ENCODE results near the gene LINC00237.

DNA sequence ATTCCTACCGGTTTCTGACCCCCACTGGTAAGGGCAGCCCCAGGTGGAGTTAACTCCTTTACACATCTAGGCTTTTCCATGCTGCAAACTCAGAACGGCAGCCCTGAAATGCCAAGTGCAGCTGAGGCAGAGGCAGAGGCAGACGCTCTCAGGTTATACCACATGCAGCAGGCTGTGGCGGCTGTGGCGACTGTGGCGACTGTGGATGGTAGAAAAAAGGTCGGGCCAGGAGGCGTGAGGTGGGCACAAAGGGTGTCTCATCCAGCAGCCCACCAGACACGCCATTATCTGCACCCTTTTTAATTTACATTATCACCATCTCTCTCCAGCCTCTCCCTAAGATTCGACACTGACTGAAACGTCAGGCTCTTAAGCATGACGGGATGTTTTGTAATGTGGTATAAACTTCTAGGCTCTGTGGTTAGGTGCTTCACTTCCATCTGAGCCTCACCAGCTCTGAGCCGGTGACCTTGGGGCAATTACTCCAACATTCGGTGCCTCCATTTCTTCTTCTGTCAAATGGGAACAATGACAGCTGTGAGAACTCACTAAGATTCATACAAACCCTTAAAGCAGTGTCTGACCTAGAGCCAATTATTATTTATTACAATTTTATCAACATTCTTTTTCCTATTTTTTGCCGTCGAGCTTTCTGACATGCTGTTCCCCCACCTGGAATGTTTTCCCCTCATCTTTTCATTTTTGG lies 27.9 kb upstream of the LINC00237 start:
- TF ChIP-seq, protein P1, sequence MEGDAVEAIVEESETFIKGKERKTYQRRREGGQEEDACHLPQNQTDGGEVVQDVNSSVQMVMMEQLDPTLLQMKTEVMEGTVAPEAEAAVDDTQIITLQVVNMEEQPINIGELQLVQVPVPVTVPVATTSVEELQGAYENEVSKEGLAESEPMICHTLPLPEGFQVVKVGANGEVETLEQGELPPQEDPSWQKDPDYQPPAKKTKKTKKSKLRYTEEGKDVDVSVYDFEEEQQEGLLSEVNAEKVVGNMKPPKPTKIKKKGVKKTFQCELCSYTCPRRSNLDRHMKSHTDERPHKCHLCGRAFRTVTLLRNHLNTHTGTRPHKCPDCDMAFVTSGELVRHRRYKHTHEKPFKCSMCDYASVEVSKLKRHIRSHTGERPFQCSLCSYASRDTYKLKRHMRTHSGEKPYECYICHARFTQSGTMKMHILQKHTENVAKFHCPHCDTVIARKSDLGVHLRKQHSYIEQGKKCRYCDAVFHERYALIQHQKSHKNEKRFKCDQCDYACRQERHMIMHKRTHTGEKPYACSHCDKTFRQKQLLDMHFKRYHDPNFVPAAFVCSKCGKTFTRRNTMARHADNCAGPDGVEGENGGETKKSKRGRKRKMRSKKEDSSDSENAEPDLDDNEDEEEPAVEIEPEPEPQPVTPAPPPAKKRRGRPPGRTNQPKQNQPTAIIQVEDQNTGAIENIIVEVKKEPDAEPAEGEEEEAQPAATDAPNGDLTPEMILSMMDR (conservative IDR thresholded peaks at IDR 0.05), result no peak
- TF ChIP-seq ZFX (IDR thresholded peaks at IDR 0.05), result no peak

Data from C4-2B (cell line).